PC-3 (cell line): ENCODE data around the gene ZBTB7C.

Experiments
- CTCF ChIP-seq: fragments of 300-600 bp; sonication (generic); conservative IDR thresholded peaks from 2 replicates; pipeline ENCODE4 v1.5.1; 2017; ENCODE audit warnings: antibody characterized with exemption, low read depth, mild to moderate bottlenecking, low read length
- EZH2 ChIP-seq: fragments of 300-600 bp; sonication (generic); IDR thresholded peaks from one replicate; pipeline ENCODE4 v1.6.1; 2017; ENCODE audit warnings: antibody characterized with exemption, mild to moderate bottlenecking, low read length; ENCODE audit not compliant: unreplicated experiment
- EZH2phosphoT487 ChIP-seq: fragments of 300-600 bp; sonication (generic); IDR thresholded peaks from 2 replicates; pipeline ENCODE4 v1.6.1; 2018; ENCODE audit warnings: mild to moderate bottlenecking, antibody characterized with exemption, low read length, borderline replicate concordance

GRCh38 chr18:48395646-48396045 is 13.5 kb downstream of the ZBTB7C start:
- TF ChIP-seq CTCF (no peak), EZH2 (no peak), EZH2phosphoT487 (no peak)
